ENCODE measurements around the gene YARS1. TPM values are rescaled to one million over a fixed set of nuclear protein-coding genes. Genes with fewer than 3 reads are reported as not detected.

Gene YARS1
- total and polyA plus RNA-seq, 2 of the 4 experiments (the other 2 are of a cell fraction) = 100 to 166 TPM

- no peaks in the 10 kb centered on the region; the same call in 1 of the 2 replicates for H3K9me1 ChIP-seq (ENCODE audit: insufficient read depth, low read length)
These were observed 36.4 kb downstream of the YARS1 start for GRCh38 chr1:32780628-32781234.

More at GRCh38 chr1:32780628-32781234, 36.4 kb downstream of the YARS1 start:
- Histone ChIP-seq H3K4me2 (ENCODE audit: low read depth, low read length) (no peak overlapping the region), H4K5ac (ENCODE audit: low read depth, low read length) (no peak overlapping the region), H4K20me1 (ENCODE audit: insufficient read depth, low read length) (peaks cover 6% of the 10 kb centered on the region), H3K4me3 (ENCODE audit: insufficient read depth, low read depth, low read length) (no peak overlapping the region), H3K18ac (ENCODE audit: low read depth, low read length) (no peak overlapping the region), H2BK15ac (ENCODE audit: low read depth, low read length) (no peak overlapping the region), H4K91ac (ENCODE audit: insufficient read depth, low read depth, low read length) (no peak overlapping the region), H3K27ac (ENCODE audit: insufficient read depth, low read length) (no peak overlapping the region), H3K79me1 (ENCODE audit: low read depth in 1 of 2, low read length in 2 of 2) (peaks cover 8 to 12% of the 10 kb centered on the region in 2 experiments; a peak in 2 of 4 replicates), H3K14ac (replicated peaks; ENCODE audit: low read depth, low read length) (no peak overlapping the region), H3K4me1 (ENCODE audit: control insufficient read depth, insufficient read depth, low read length) (peaks cover 2% of the 10 kb centered on the region), H3K23ac (ENCODE audit: low read depth, low read length) (no peak overlapping the region), H2BK20ac (ENCODE audit: low read depth, low read length) (no peak overlapping the region), H3K36me3 (ENCODE audit: control insufficient read depth, insufficient read depth, low read length) (peaks cover 65% of the 10 kb centered on the region), H3K4ac (ENCODE audit: low read depth, low read length) (no peak overlapping the region), H2BK120ac (ENCODE audit: low read depth, low read length) (no peak overlapping the region), H2AK9ac (replicated peaks; ENCODE audit: low read depth, low read length, poor library complexity) (no peak overlapping the region), H2AFZ (replicated peaks; ENCODE audit: low read length, poor library complexity) (no peak overlapping the region), H3K56ac (ENCODE audit: extremely low read depth, insufficient read depth, low read length) (no peak overlapping the region), H3K9me3 (ENCODE audit: control insufficient read depth, insufficient read depth, low read length) (no peaks in the 10 kb centered on the region), H4K8ac (ENCODE audit: low read depth in 2 of 2, low read length in 2 of 2) (no peak overlapping the region), H3K27me3 (ENCODE audit: control insufficient read depth, insufficient read depth, low read length) (no peaks in the 10 kb centered on the region), H2AK5ac (ENCODE audit: low read depth, low read length) (no peak overlapping the region), H2BK5ac (ENCODE audit: low read depth, low read length, poor library complexity, severe bottlenecking) (no peak overlapping the region), H3K9ac (ENCODE audit: low read depth, low read length) (no peak overlapping the region)
- no peak for TF ChIP-seq RAD21 (IDR thresholded peaks at IDR 0.05; ENCODE audit: low read length)
- no peak for TF ChIP-seq ELK1 (IDR thresholded peaks at IDR 0.05; ENCODE audit: borderline replicate concordance, low read depth, low read length)
- TF ChIP-seq RFX5 (IDR thresholded peaks at IDR 0.05; ENCODE audit: low read depth, low read length) = no peak
- no peak for TF ChIP-seq POLR2A (IDR thresholded peaks at IDR 0.05; ENCODE audit: low read depth, low read length)
- TF ChIP-seq CTCF (conservative IDR thresholded peaks at IDR 0.05; ENCODE audit: low read depth, low read length) = no peak
- no peak for TF ChIP-seq RCOR1 (IDR thresholded peaks at IDR 0.05; ENCODE audit: insufficient replicate concordance, low read length)
- TF ChIP-seq MAZ (IDR thresholded peaks at IDR 0.05; ENCODE audit: borderline replicate concordance, low read depth, low read length) = no peak
- no peak for TF ChIP-seq MXI1 (IDR thresholded peaks at IDR 0.05; ENCODE audit: borderline replicate concordance, low read depth, low read length)
- TF ChIP-seq BHLHE40 (IDR thresholded peaks at IDR 0.05; ENCODE audit: low read depth, low read length) = no peak
- TF ChIP-seq MAFK (IDR thresholded peaks at IDR 0.05; ENCODE audit: low read depth, low read length) = no peak
- no peak for TF ChIP-seq NFE2L2 (IDR thresholded peaks at IDR 0.05; ENCODE audit: low read depth, low read length)
- TF ChIP-seq USF2 (IDR thresholded peaks at IDR 0.05; ENCODE audit: low read depth, low read length) = no peak
- no peak for TF ChIP-seq SMC3 (IDR thresholded peaks at IDR 0.05; ENCODE audit: low read depth, low read length)
- TF ChIP-seq FOS (IDR thresholded peaks at IDR 0.05; ENCODE audit: low read depth, low read length) = no peak
- no peak for TF ChIP-seq CEBPB (IDR thresholded peaks at IDR 0.05; ENCODE audit: low read depth, low read length)
- no peak for TF ChIP-seq CHD1 (IDR thresholded peaks at IDR 0.05; ENCODE audit: low read depth, low read length)
- DNase-seq (no peak), ATAC-seq (ENCODE audit: low read depth) (no peak)
- POLR2A ChIA-PET (ENCODE audit: unreplicated experiment) = no interaction called here
- BruUV-seq (replicated peaks) = no TSS peak
- in situ Hi-C loops (cut with MboI; ENCODE audit: low sequenced_read_pairs) = no loop called here
- WGBS, 2 experiments (ENCODE audit: extremely low coverage in 2 of 2, insufficient read length in 1 of 2) = 83% methylated on average over 1 of the region's 8 CpGs; no CpG with 5 or more reads in 1 of the 2 experiments
- CTCF ChIA-PET = no interaction called here
- dilution Hi-C loops (cut with HindIII; ENCODE audit: low sequenced_read_pairs, unreplicated experiment) = no loop called here
- intact Hi-C loops (cut with micrococcal nuclease) = no loop called here
